Measurements from ENCODE around the gene ZDHHC14.

Gene ZDHHC14

DNA sequence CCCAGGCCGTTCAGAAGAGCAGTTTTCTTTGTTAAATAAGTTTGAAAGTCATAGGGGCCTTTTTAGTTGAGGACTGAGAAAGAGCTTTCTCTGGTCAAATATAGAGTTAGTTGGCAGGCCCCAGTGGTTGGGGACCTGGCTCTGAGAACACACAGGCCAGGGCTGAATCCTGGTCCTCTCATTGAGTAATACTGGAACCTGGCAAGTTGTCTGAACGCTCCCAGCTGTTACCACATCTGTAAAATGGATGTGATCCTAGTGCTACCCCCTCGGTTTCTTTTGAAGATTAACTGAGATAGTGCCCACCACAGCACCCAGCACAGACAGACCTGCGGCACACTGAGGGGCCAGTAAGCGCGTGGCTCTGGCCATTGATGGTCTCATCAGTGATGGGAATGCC lies 215.5 kb downstream of the ZDHHC14 start:
- no peak for DNase-seq (ENCODE audit: low read depth in 2 of 2)

DNA sequence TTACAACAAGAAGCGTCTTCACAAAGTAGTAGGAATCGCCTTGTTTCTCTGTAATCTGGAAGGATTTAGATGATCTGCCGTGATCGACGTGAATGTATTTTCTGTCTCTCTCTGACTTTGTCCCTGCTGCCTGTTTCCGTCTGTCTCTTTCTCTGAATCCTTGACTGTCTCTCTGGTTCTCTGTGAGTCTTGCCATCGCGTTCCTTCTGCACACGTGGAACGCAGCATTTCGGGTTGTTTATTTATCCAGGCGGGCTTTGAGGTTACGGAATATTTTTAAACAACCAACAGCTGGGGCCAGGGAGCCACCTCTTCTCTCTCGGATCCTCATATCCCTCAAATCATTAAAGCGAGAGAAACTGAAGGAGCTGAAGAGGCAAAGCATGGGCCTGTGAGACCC lies 215.9 kb downstream of the ZDHHC14 start:
- no peak for DNase-seq (ENCODE audit: low read depth in 2 of 2)

DNA sequence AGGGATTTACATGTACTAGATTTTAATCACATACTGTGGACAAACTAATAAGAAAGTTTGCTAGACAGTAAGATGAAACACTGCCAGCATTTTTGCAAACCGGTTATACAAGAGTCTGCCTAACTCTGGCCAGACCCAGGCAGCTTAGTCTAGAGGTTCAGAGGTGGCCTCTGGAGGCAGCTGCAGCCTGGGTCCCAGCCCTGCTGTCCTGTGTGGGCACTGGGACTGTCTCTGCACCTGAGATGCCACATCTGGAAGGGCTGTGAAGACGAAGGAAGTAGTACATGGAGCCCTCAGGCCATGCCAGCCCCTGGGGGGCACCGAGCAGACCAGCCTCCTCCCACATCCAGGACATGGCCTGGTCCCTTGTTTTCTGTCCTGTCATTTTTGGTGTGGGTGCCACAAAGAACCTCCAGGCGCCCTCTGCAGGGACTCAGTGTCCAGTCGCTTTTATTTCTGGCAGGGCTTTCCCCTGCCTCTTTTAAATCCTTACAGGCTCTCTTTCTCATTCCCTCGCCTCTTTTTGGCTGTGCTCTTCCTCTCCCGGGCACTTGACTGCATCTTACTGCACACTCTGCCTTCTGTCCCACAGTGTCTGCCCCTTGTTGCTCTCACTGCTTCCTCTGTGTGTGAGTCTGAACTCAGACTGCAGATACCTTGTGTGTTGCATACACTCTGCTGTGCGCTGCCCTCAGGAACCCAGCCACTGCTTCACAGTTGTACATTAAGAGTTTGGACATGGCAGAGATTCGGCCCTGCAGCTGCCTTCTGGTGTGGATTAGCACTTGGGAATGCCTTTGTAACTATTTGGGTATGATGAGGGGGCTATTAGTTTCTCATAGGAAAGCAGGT lies 216.7 kb downstream of the ZDHHC14 start:
- peak in 1 of 2 donors; percentile 11 for DNase-seq (ENCODE audit: low read depth in 2 of 2)

DNA sequence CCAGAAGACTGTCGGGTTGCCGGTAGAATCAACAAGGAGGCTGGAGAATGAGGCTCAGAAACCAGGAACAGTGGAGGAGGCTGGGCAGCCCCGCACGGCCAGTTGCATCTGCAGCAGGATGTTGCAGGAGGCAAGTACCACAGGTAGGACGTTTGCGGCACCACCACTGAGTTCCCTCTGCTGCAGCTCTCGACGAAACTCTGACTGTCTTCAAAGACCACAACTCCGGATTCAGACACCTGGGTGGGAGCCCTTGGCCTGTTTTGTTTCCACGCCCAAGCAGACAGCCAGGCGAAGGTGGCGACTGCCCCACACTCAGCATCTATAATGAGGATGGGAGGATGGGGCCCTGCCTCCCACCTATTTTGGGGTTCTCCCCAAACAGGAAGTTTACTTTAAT lies 218.2 kb downstream of the ZDHHC14 start:
- no peak for DNase-seq (ENCODE audit: low read depth in 2 of 2)

DNA sequence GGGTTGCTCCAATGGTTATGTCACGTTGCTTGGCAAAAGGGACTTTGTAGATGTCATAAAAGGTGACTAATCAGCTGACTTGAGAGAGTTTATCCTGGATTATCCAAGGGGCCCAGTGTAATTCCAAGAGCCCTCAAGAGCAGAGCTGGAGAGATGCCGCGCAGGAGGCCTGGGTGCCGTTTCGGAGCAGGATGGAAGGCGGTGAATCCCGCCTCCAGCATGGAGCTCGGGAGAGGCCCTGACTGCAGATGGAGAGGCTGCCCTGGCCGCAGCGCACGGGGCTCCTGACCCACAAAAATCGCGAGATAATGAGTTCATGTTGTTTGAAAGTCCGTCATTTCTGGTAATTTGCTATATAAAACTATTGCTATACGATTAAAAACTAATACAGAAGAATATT lies 219.8 kb downstream of the ZDHHC14 start:
- no peak for DNase-seq (ENCODE audit: low read depth in 2 of 2)

DNA sequence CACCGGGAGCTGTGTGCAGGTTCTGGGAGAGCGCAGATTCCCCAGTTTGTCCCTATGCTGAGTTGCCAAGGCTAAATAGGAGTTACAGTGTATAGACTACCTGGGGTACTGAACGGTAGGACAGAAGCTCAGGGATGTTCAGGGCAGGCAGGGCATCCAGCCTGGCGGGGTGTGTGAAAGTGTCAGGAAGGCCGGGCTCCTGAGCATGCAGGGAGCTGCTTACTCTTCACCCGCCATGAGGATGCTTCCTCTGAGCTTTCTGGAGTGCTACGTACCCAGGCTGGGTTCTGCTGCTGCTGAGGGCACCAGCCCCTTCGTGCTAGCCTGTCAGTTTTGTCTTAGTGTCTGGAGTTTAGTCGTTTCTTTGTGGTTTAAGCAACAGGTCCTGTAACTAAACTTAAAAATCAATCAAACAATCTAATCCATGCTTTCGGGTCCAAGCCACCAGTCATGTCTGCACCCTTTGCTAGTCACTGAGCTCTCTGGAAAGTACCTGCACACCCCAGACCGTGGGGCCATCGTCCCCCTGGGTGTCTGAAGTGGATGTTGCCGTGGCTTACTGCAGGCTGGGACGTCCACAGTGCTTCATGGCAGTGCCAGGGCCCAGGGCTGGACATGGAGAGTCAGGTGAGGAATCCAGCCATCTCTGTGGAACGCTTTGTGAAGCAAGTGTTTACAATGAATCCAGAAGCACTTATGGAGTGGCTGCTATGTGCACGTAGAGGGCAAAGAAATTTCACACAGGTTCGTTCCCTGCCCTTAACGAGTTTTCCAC lies 221.7 kb downstream of the ZDHHC14 start:
- no peak for DNase-seq (ENCODE audit: low read depth in 2 of 2)

DNA sequence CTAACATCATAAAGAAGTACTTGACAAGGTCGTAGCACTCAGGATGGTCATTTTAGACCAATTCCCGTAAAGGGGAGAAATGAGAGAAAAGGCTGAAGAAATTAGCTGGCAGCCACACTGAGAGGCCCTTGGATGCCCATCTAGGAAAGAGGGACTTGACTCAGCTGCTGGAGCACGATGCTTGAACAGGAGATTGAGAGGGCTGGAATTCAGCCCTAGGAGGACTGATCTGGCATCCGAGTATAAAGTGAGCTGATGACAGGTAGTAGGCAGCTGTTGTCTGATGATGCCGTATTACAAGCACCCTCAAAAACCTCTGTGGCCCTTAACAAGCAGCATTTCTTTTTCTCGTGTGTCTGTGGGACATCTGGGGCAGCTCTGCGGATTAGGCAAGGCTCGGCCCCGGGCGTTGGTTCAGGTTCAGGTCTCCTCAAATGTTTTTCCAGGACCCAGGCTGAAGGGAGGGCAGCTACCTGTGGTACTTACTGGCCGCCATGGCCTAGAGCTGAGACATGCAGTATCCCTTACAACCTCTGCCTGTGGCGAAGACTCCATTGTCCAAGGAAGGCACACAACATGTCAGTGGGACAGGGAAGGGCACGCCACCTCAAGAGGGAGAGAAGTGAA lies 222.4 kb downstream of the ZDHHC14 start:
- no peak for DNase-seq (ENCODE audit: low read depth in 2 of 2)

DNA sequence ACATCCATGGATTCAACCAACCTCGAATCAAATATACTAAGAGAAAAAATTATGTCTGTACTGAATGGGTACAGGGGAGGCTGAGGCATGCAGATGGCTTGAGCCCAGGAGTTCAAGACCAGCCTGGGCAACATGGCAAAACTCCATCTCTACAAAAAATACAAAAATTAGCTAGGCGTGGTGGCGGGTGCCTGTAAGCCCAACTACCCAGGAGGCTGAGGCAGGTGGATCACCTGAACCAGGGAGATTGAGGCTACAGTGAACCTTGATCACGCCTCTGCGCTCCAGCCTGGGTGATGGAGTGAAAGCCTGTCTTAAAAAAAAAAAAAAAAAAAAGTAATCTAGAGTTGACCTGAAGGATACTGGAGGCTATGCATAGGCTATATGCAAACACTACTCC lies 223.0 kb downstream of the ZDHHC14 start:
- DNase-seq (ENCODE audit: low read depth in 2 of 2): no peak

DNA sequence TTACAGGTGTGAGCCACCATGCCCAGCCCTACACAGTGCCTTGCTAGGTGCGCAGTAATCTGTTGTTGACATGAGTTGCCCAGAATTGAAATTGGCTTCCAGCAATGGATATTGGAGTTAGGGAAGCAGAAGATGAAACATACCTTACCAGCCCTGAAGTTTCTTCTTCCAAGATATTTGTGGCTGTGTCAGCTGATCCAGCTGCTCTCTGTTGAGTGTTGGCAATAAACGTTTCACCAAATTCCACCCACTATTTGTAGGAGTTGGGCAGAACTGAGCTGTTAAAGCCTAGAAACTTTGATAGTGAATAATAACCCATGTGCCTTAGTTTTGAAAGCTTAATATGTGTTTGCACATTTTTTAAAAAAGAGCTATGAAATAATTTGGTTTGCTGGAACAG lies 223.8 kb downstream of the ZDHHC14 start:
- no peak for DNase-seq (ENCODE audit: low read depth in 2 of 2)

DNA sequence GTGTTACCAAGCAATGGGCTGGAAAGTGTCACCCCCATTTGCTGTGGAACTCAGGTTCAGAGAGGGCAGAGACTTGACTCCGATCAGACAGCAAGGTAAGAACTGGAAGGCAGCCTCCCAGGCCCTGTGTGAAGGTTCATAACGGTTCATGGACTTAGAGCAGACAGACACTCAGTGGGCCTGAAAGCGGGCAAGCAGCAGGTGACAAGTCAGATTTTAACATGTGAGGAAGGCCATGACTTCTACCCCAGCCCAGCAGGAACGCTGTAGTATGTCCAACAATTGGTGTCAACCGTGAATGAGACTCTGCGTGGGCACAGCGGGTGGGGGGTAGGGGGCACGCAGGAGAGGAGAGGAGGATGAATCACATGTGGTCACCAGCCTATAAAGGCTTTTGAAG lies 224.5 kb downstream of the ZDHHC14 start:
- DNase-seq (ENCODE audit: low read depth in 2 of 2): no peak

DNA sequence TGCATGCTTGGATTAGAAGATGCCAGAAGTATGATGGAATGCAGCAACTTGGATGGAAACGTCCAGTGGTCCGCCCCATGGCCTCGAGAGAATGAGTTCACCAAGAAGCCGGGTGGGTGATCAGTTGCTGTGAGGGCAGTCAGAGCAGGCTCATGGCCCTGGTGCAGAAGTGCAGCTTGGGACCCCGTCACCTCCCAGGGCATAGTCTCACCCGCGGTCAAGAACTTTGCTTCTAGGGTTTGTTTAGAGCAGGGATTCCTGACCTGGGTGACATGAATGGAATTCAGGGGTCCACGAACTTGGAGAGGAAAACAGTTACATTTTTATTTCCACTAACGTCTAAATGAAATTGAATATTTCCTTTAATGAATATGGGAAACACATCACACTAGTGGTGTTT lies 225.5 kb downstream of the ZDHHC14 start:
- no peak for DNase-seq (ENCODE audit: low read depth in 2 of 2)

DNA sequence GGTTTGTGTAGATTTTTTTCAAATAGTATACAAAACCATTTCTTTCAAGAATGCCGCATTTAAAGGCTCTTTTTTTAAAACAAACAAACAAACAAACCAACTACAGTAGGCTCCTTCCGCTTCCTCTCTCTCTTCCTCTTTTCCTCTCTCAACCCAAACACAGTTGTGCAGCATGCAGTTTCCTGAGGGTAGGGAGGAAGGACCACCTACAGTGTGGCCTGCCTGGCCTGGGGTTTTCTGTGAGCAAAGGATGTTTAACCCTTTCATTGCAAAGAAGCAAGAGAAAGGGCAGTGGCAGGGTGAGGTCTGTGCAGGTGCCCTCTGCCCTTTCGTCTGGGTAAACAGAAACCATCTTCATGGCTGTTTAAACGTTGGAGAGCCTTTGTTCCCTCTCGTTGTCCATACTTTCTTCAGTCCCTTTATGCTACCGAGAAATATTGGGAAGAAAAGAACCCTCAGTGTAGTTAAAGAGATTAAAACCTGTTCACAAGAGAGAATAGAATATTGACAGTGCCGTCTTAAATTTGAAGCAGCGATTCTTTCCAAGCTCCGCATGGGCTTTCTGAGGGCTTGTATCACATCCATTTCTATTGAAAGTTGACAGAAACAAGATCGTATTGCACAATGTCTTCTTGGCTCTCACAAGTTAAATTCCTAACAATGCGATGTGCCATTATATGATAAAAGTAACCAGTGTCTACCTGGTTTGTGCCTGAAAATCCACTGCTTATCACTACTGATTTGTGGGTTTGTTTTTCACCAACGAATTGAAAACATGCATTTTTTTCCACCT lies 226.5 kb downstream of the ZDHHC14 start:
- DNase-seq (ENCODE audit: low read depth in 2 of 2): no peak

DNA sequence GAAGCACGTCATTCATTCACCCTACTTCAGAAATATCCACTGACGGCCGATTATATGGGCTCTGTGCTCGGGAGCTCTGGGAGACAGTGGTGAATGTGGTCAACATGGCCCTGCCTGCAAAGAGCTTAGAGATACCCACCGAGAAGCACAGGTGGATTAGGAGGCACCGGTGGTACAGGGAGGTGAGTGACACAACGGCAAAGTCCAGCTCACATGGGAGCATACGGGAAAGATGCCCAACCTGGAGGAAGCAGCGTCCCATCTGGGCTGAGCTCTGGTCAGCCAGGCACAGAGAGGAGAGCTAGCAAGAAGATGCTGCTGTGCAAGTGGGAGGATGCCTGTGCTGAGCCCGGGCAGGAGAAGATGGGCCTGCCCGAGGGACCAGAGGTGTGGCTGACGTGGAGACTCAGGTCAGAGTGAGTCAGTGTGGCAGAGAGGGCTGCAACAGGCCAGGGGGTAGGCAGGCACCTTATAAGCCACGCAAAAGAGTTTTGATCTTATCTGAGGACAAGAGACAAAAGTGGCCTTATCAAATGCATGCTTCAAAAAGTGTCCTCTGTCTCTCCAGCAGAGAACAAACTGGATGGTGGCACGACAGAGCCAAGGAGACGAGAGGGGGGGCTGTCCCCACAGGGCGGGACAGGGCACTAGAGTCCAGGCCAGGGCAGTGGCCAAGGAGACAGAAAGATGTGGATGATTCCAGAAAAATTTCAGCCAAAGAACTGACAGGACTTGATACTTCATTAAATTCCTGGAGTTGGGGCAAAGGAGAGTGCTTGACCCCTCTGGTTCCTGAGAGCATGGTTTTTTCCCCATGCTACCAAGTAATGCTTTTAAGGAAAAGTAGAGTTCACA lies 227.5 kb downstream of the ZDHHC14 start:
- DNase-seq (ENCODE audit: low read depth in 2 of 2): no peak

DNA sequence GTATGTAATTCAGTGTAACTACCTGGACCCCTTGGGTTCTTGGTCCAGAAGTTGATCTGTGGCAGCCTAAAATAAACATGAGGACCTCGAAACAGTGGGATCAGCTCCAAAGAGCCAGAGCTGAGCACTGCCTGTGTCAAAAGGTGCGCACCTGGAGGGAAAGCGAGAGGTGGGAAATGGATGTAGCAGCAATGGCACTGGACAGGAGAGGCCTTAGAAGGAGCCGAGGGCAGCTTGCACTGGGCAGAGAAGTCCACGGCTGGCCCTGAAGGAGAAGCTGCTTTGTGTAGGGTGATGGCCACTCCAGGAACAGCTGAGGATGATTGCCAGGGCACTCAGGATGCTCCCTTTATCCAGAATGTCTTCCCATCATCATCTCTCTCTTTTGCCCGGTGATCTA lies 228.1 kb downstream of the ZDHHC14 start:
- DNase-seq (ENCODE audit: low read depth in 2 of 2): no peak

DNA sequence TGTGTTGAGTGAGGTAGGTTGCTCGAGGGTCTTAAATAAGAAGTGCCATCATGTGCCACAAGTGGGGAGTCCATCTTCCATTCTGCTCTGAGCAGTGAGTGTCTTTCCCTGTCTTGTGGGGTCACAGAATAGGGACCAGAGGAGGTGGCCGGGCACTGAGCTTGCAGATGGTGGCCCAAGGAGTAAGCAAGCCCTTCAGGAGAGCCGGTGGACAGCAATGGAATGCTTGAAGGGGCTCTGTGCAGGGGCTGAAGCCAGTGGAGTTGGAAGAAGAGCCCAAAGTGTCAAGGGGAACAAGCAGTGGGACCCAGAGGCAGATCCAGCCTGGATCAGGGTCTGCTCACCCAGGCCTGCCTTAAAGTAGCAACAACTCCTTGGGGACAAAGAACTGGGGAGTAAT lies 228.6 kb downstream of the ZDHHC14 start:
- DNase-seq (ENCODE audit: low read depth in 2 of 2): no peak

DNA sequence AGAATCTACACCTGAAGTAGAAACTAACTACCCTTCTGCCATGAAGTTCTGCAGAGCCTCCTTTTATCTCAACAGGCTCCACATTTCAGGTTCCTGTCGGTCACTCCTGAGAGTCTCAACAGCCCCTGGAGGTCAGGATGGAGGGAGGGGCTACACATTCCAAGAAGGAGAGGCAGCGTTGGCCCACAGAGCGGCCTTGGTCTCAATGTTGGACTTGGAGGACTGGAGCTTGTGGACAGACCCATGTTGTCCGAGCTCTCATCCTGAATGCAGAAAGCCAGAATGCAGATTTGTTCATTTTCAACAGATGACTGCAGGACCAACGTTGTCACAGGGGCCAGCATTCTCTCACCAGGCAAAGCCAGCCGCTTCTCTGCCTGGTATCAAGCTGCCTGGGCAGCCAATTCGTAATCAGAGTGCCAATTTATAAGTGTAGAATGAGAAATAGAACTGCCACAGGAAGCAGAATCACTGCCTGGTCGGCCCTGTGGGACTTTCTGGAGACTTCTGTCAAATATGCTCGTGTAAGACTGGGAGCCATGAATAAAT lies 229.5 kb downstream of the ZDHHC14 start:
- no peak for DNase-seq (ENCODE audit: low read depth in 2 of 2)

DNA sequence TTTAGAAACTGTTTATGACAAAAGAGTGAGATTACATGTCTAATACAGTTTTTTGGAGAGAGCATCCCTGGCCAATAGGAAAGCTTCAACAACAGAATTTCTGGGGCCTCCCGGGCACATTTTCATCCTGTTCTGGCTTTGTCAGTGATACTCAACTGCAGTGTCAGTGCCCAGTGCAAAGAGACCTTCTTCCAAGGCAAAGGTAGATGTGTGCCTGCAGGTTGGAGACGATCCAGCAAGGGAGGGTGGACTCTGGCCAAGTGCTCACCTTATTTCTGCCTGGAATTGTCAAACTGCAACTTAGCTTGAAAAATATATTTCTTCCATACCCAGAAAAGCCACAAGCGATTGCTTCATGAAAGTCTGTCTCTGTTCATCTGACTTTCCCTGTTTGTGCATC lies 230.4 kb downstream of the ZDHHC14 start:
- no peak for DNase-seq (ENCODE audit: low read depth in 2 of 2)

DNA sequence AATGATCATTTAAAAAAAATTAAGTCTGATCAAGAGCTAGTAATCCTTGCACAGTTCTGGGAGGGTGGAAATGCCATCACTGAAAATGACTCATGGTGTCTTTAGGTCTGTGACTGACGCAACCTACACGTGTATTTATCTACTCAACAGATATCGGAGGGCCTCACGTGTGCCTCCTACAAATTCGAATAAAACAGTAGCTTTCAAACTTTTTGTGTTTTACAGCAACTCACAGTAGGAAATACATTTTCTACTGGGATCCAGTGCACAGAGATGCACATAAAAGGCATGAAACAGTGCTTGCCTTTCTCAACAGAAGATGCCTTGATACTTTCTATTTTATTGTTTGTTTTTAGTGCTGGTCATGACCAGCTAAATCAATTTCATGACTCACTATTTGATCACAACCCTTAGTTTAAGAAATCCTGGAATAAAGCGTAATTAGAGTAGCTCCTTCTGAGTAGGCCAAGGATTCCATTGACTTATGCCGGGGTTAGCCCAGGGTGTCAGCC lies 232.1 kb downstream of the ZDHHC14 start:
- no peak for DNase-seq (ENCODE audit: low read depth in 2 of 2)

DNA sequence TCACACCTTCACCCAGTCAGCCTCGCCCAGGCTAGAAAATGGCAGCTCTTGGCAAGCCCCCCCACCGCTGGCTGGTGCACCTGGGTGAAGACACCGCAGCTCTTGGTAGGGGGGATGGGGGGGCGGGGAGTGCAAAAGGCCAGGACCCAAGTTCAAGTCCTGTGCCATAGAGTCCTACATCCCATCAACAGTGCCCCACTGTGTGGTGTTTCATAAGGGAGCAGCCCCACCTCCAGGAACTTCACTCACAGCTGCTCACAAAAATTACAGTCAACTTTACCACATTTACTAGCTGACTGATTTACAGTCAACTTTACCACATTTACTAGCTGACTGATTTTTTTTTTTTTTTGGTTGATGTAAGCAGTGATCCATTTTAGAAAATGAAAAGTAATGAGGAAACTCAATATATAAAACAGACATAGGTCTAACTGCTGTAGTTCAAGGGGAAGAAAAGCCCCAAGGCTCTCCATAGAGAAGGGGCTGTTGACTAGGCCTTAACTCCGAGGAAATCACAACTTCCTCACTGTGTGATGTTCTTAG lies 233.1 kb downstream of the ZDHHC14 start:
- no peak for DNase-seq (ENCODE audit: low read depth in 2 of 2)

DNA sequence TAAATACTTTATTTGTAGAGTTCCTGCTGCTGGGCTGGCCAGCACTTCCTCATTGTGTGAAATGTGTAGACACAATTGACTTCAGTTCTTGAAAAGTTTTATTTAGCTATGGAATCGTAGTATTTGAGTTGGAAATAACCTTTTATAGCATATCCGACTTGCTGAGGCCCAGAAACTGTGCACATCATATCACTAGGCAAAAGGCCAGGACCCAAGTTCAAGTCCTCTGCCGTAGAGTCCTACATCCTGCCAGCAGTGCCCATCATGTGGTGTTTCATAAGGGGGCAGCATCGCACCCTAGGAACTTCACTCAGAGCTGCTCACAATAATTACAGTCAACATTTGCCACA lies 234.4 kb downstream of the ZDHHC14 start:
- no peak for DNase-seq (ENCODE audit: low read depth in 2 of 2)

Measured in stimulated activated CD8-positive, alpha-beta memory T cell treated with anti-CD3 and anti-CD28 coated beads, Interleukin-7, amount 100 ng/mL, for 4 hours (primary cell).